ENCODE measurements around the gene COX10. TPM values are rescaled to one million over a fixed set of nuclear protein-coding genes. Genes with fewer than 3 reads are reported as not detected.

The COX10 gene
- total and polyA plus RNA-seq, 10 donors = 3.0 to 28.8 (median 14.9) TPM

DNA sequence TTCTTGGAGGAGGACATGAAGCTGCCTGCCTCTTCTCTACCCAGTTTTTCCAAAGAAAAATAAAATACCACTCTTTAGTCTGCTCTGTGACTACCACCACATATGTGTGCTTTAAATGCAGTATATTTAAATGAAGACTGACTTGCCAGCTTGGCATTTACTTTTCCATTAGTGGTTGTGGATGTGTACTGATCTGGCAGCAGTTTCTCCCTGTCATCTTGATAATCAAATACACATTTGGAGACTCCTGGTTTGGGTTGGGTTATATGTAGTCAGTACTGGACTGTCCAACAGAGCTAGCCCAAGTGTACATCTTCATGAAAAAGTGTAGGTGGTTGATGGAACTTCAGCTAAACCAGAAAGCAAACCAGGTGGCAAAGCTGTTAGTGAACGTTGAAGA is 19.9 kb downstream of the COX10 start:
- Histone ChIP-seq H3K27me3 (replicated peaks in 1 of 7) (no peaks in the 10 kb centered on the region), H3K36me3 (peaks cover 0 to 9% (median 0%) of the 10 kb centered on the region in 6 donors), H3K9me3 (no peaks in the 10 kb centered on the region), H3K4me3 (no peak overlapping the region), H3K4me1 (peaks cover 0 to 5% (median 0%) of the 10 kb centered on the region in 6 donors), H3K27ac (no peak overlapping the region)
- no peak for DNase-seq
- TF ChIP-seq, protein P1, sequence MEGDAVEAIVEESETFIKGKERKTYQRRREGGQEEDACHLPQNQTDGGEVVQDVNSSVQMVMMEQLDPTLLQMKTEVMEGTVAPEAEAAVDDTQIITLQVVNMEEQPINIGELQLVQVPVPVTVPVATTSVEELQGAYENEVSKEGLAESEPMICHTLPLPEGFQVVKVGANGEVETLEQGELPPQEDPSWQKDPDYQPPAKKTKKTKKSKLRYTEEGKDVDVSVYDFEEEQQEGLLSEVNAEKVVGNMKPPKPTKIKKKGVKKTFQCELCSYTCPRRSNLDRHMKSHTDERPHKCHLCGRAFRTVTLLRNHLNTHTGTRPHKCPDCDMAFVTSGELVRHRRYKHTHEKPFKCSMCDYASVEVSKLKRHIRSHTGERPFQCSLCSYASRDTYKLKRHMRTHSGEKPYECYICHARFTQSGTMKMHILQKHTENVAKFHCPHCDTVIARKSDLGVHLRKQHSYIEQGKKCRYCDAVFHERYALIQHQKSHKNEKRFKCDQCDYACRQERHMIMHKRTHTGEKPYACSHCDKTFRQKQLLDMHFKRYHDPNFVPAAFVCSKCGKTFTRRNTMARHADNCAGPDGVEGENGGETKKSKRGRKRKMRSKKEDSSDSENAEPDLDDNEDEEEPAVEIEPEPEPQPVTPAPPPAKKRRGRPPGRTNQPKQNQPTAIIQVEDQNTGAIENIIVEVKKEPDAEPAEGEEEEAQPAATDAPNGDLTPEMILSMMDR (IDR thresholded peaks at IDR 0.05 in 8 of 11, conservative IDR thresholded peaks at IDR 0.05 in 3 of 11) = no peak
- TF ChIP-seq POLR2A (IDR thresholded peaks at IDR 0.05) (no peak), POLR2AphosphoS5 (IDR thresholded peaks at IDR 0.05) (no peak)
- intact Hi-C loops (cut with DNase I; ENCODE audit: low total_unique reads) = no loop called here
- 79 to 92% (median 85%) methylated on average over 1 of the region's 1 CpG for WGBS, 5 donors

DNA sequence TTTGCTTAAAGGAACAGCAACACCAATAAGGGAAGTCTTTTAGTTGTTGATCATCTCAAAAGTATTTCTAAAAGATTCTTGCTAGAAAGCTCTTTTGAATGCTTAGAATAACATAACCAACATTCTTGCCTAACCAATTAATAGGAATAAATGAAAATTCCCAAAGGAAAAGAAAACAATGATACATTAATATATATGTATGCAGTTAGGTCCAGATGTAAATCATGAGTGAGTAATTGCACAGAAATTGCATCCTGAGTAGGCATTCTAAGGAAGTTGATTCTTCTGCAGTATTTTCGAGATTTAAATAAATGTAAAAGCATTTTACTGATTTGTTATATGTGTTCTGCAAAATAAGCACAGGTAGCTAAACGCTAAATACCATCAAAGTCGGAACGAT is 22.1 kb downstream of the COX10 start:
- intact Hi-C loops (cut with DNase I; ENCODE audit: low total_unique reads) = no loop called here
- no peaks in the 10 kb centered on the region for H3K27me3 ChIP-seq (replicated peaks in 1 of 7)
- H3K4me3 ChIP-seq = no peak overlapping the region
- no peak for DNase-seq
- TF ChIP-seq, protein P1 (IDR thresholded peaks at IDR 0.05 in 8 of 11, conservative IDR thresholded peaks at IDR 0.05 in 3 of 11) = no peak
- no peak for TF ChIP-seq POLR2AphosphoS5 (IDR thresholded peaks at IDR 0.05)
- TF ChIP-seq POLR2A (IDR thresholded peaks at IDR 0.05) = no peak
- 79 to 93% (median 88%) methylated on average over 4 of the region's 4 CpGs for WGBS, 5 donors
- H3K9me3 ChIP-seq = no peaks in the 10 kb centered on the region
- peaks cover 0 to 9% (median 0%) of the 10 kb centered on the region in 6 donors for H3K36me3 ChIP-seq
- H3K27ac ChIP-seq = no peak overlapping the region
- H3K4me1 ChIP-seq = peaks cover 0 to 13% (median 3%) of the 10 kb centered on the region in 6 donors

DNA sequence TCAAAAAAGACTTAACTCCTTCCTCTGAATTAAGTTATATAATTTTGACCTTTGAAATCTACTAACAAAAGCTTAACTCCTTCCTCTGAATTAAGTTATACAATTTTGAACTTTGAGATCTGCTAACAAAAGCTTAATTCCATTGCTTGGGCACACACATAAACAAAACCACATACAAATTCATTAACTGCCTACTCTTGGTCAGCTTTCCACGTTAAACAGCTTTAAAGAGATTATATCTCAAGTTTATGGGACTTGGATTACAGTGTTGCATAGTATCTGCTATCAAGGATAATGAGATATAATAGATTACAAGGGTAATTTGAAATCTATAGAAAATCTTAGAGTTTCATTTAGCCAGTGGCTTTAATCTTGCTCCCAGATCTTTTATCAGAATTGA is 23.5 kb downstream of the COX10 start:
- H3K27me3 ChIP-seq (replicated peaks in 1 of 7) = no peaks in the 10 kb centered on the region
- intact Hi-C loops (cut with DNase I; ENCODE audit: low total_unique reads) = no loop called here
- peaks cover 0 to 13% (median 3%) of the 10 kb centered on the region in 6 donors for H3K4me1 ChIP-seq

More for the DNA sequence above, 23.5 kb downstream of the COX10 start:
- Histone ChIP-seq H3K9me3 (no peaks in the 10 kb centered on the region), H3K36me3 (peaks cover 0 to 6% (median 0%) of the 10 kb centered on the region in 6 donors), H3K4me3 (no peak overlapping the region), H3K27ac (no peak overlapping the region)
- TF ChIP-seq, protein P1 (IDR thresholded peaks at IDR 0.05 in 8 of 11, conservative IDR thresholded peaks at IDR 0.05 in 3 of 11) = no peak
- TF ChIP-seq POLR2A (IDR thresholded peaks at IDR 0.05) (no peak), POLR2AphosphoS5 (IDR thresholded peaks at IDR 0.05) (no peak)
- WGBS, 5 donors = 83 to 92% (median 87%) methylated on average over 1 of the region's 1 CpG
- no peak for DNase-seq

Measured in spleen (tissue), 11 donors.